Measurements from ENCODE around the gene BRPF1. TPM values are rescaled to one million over a fixed set of nuclear protein-coding genes. Genes with fewer than 3 reads are reported as not detected.

BRPF1 gene
- total RNA-seq, 2 donors from 2014 or later: 22.7 to 31.0 TPM

DNA sequence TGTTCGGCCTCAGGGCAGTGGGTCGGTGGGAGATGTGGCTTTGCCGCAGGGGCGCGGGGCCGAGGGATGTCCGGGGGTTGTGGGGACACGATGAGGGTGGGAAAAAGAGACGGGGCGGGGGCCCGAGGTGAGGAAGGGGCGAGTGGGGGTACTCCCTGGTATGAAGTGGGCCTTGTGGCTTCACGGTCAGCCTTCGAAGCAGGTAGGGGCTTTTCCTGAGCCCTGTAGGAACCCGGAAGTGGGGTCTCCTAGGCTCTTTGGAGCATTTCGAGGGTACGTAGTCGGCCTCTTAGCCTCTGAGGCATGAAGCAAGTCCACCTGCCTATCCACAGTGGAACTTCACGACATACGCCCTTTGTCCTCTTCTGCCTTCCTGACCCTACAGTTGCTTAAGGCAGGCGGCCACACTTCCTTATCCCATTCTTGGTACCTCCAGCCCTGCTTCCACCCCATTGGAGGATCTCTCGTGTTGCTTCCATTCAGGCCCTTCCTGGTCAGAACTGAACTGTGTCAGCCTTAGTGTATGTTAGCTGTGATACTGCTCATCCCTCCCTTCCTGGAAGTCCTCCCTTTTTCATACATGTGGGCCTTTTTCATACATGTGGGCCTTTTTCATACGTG is 61.7 kb downstream of the BRPF1 start:
- no peaks in the 10 kb centered on the region for H3K27me3 Mint-ChIP-seq
- peak overlapping the region; percentile 94 for H3K4me3 Mint-ChIP-seq
- H3K36me3 Mint-ChIP-seq (ENCODE audit: low read depth): peaks cover 98% of the 10 kb centered on the region
- H3K4me1 Mint-ChIP-seq: peaks cover 35% of the 10 kb centered on the region
- no peaks in the 10 kb centered on the region for H3K9me3 Mint-ChIP-seq
- H3K27ac Mint-ChIP-seq: peak overlapping the region; percentile 98
- ATAC-seq (replicated peaks): peak; percentile 23

GRCh38 chr3:9794400-9794799 is 62.9 kb downstream of the BRPF1 start:
- Mint-ChIP-seq H3K27ac (peak overlapping the region; percentile 98), H3K4me1 (peaks cover 31% of the 10 kb centered on the region), H3K36me3 (ENCODE audit: low read depth) (peaks cover 100% of the 10 kb centered on the region), H3K27me3 (no peaks in the 10 kb centered on the region), H3K4me3 (peak overlapping the region; percentile 94), H3K9me3 (no peaks in the 10 kb centered on the region)
- ATAC-seq (replicated peaks): no peak

DNA sequence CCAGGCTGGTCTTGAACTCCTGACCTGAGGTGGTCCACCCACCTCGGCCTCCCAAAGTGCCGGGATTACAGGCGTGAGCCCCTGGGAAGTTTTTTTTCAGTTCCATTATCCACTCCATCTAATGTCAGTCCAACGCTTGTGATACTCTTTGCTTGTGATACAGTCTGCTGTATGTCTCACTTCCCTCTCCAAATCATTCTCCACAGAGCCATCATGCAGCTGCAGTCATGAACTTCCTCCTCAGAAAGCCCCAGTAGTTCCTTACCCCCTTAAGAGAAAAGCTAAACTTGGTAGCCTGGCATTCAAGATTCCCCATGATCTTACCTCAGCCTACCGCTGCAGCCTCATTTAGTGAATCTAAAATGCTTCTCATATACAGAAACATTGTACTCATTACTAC is 63.7 kb downstream of the BRPF1 start:
- H3K27me3 Mint-ChIP-seq: no peaks in the 10 kb centered on the region
- H3K9me3 Mint-ChIP-seq: no peaks in the 10 kb centered on the region
- no peak for ATAC-seq (replicated peaks)
- peak overlapping the region; percentile 94 for H3K4me3 Mint-ChIP-seq
- peaks cover 100% of the 10 kb centered on the region for H3K36me3 Mint-ChIP-seq (ENCODE audit: low read depth)
- H3K27ac Mint-ChIP-seq: peak overlapping the region; percentile 98
- peaks cover 24% of the 10 kb centered on the region for H3K4me1 Mint-ChIP-seq

DNA sequence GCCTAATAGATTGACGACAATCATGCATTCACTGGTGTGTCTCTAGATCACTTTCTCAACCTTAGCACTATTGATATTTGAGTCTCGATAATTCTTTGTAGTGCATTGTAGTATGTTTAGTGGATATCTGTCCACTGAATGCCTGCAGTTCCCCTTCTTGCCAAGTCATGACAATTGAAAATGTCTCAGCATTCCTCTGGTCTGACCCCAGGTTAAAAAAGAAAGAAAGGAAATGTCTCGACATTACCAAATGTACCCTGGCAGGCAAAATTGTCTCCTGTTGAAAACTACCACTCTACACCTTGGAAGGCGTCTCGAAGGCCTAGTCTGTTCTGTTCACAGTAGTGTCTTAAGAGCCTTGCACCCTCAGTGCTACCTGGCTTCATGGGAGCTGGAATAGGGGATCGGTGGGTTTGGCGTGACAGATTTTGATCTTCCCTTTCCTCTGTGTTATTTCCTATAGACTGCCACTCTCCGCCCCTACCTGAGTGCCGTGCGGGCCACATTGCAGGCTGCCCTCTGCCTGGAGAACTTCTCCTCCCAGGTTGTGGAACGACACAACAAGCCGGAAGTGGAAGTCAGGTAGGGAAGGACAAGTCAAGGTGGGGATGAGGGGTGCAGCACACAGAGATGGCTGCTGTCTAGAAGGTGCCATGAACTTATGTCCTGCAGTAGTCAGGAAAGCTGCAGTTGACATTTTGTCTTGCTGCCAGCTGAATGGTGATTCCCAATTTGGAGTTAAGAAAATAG is 65.8 kb downstream of the BRPF1 start:
- peaks cover 11% of the 10 kb centered on the region for H3K4me1 Mint-ChIP-seq
- H3K36me3 Mint-ChIP-seq (ENCODE audit: low read depth): peaks cover 100% of the 10 kb centered on the region
- ATAC-seq (replicated peaks): no peak
- no peak overlapping the region for H3K4me3 Mint-ChIP-seq
- no peaks in the 10 kb centered on the region for H3K27me3 Mint-ChIP-seq
- H3K27ac Mint-ChIP-seq: peak overlapping the region; percentile 62
- H3K9me3 Mint-ChIP-seq: no peaks in the 10 kb centered on the region

Other genes starting within 250 kb of the BRPF1 start
- not detected for gene LHFPL4, start 177.9 kb upstream of the BRPF1 start, total RNA-seq
- gene MTMR14, start 82.2 kb upstream of the BRPF1 start, total RNA-seq: 10 to 100 TPM; 49.7 to 54.8 TPM
- under 1 TPM; 0.32 to 0.54 TPM for gene CPNE9, start 27.9 kb upstream of the BRPF1 start, total RNA-seq
- 10 to 100 TPM; 37.4 to 52.3 TPM for gene OGG1, start 18.2 kb downstream of the BRPF1 start, total RNA-seq
- gene CAMK1, start 38.2 kb downstream of the BRPF1 start, total RNA-seq: 10 to 100 TPM; 23.9 to 75.4 TPM
- gene TADA3, start 60.7 kb downstream of the BRPF1 start, total RNA-seq: 10 to 100 TPM; 77.8 to 81.9 TPM
- gene ARPC4, start 61.3 kb downstream of the BRPF1 start, total RNA-seq: 100 to 1,000 TPM; 159 to 291 TPM
- 100 to 1,000 TPM in 1 of 2 donors, 10 to 100 TPM in 1; 55.9 to 123 TPM for gene TTLL3, start 78.5 kb downstream of the BRPF1 start, total RNA-seq
- gene RPUSD3, start 112.3 kb downstream of the BRPF1 start, total RNA-seq: 10 to 100 TPM; 65.9 to 66.9 TPM
- under 1 TPM in 1 of 2 donors, not detected in 1; 0.42 TPM for gene CIDEC, start 148.5 kb downstream of the BRPF1 start, total RNA-seq
- 10 to 100 TPM; 22.8 to 32.0 TPM for gene JAGN1, start 158.9 kb downstream of the BRPF1 start, total RNA-seq
- 10 to 100 TPM in 1 of 2 donors, 1 to 10 TPM in 1; 5.9 to 20.1 TPM for gene IL17RE, start 171.1 kb downstream of the BRPF1 start, total RNA-seq
- gene IL17RC, start 185.4 kb downstream of the BRPF1 start, total RNA-seq: 1 to 10 TPM; 1.2 to 3.5 TPM
- gene CRELD1, start 202.1 kb downstream of the BRPF1 start, total RNA-seq: 10 to 100 TPM; 14.2 to 36.7 TPM
- 1 to 10 TPM; 3.2 to 9.1 TPM for gene PRRT3, start 220.7 kb downstream of the BRPF1 start, total RNA-seq